Endothelial cell of umbilical vein (primary cell): ENCODE results near the gene PCBD2. TPM values are rescaled to one million over a fixed set of nuclear protein-coding genes. Genes with fewer than 3 reads are reported as not detected.
"Not testable (repeated sequence)": the region's sequence is repeated elsewhere in the genome, so short reads cannot be mapped to it uniquely, and the experiment has no call there.

Source experiments
- Bru-seq: library from RNA; stranded (reverse); fragments of 400-500 nt; gene quantifications from one replicate; lab custom pipeline; 2021; lab: Mats Ljungman, UMichigan
- BruChase-seq, 2 experiments: library from RNA; stranded (reverse); fragments of 400-500 nt; gene quantifications; one replicate each; lab custom pipeline; 2021; lab: Mats Ljungman, UMichigan
- BruUV-seq: library from RNA; stranded (reverse); fragments of 400-500 nt; replicated peaks from 2 replicates; lab custom pipeline; 2021; lab: Mats Ljungman, UMichigan
- CTCF ChIA-PET: fragments of 300-600, 350-600 bp; sonication (Branson Sonifier 250); formaldehyde crosslinking; loops from one replicate; lab custom pipeline; 2021; ENCODE audit warnings: antibody characterized with exemption, inconsistent platforms; lab: Charles Lee
- POLR2A ChIA-PET: fragments of 300-600, 350-600 bp; sonication (Branson Sonifier 250); formaldehyde crosslinking; loops from one replicate; lab custom pipeline; 2021; ENCODE audit warnings: antibody characterized with exemption, inconsistent platforms; lab: Charles Lee
- DNase-seq: peaks from one replicate; pipeline ENCODE4 v3.0.0-alpha.2; 2011; ENCODE audit warnings: low read depth, low spot score
- FAIRE-seq: peaks from 2 replicates; lab custom pipeline; 2011; peaks lifted over from hg19 to GRCh38; lab: Jason Lieb, UNC
- H2AFZ ChIP-seq: 2 replicates; pipeline ENCODE4 v1.6.0; 2012; ENCODE audit warnings: low read depth, low read length, control low read depth, inconsistent platforms
- H3K27ac ChIP-seq: 2 replicates; pipeline ENCODE4 v1.5.1; 2011; ENCODE audit warnings: low read depth, mild to moderate bottlenecking, control low read depth, low read length, moderate library complexity; ENCODE audit not compliant: insufficient read depth
- H3K27me3 ChIP-seq, 2 experiments: 2 replicates each; pipeline versions ENCODE4 v1.6.0 to v1.6.1; 2011; ENCODE audit warnings: low read length in 2 of 2, mixed read lengths in 1 of 2; ENCODE audit not compliant: control insufficient read depth in 2 of 2, insufficient read depth in 2 of 2
- H3K36me3 ChIP-seq, 2 experiments: 2 replicates in 1 of 2; 3 replicates in 1 of 2; pipeline ENCODE4 v1.5.1; 2011; ENCODE audit warnings: low read length in 2 of 2, mild to moderate bottlenecking in 1 of 2, moderate library complexity in 1 of 2; ENCODE audit not compliant: control insufficient read depth in 2 of 2, insufficient read depth in 2 of 2; ENCODE audit errors: extremely low read depth in 1 of 2
- H3K4me1 ChIP-seq: 3 replicates; pipeline ENCODE4 v1.5.1; 2011; ENCODE audit warnings: mild to moderate bottlenecking, low read length; ENCODE audit not compliant: control insufficient read depth, insufficient read depth; ENCODE audit errors: extremely low read depth
- H3K4me2 ChIP-seq: 2 replicates; pipeline ENCODE4 v1.6.1; 2011; ENCODE audit warnings: low read length, control low read depth, mixed read lengths; ENCODE audit not compliant: insufficient read depth
- H3K4me3 ChIP-seq, 3 experiments: fragments of 200-600 bp in 1 of 3; sonication (generic), shearing (Covaris generic) in 1 of 3; replicated peaks in 1 of 3; 2 replicates each; pipeline ENCODE4 v1.5.1; 2011 to 2016; ENCODE audit warnings: control low read depth in 3 of 3, low read length in 3 of 3, mild to moderate bottlenecking in 2 of 3, inconsistent platforms in 1 of 3, low read depth in 1 of 3, moderate library complexity in 1 of 3; ENCODE audit not compliant: insufficient read depth in 1 of 3
- H3K79me2 ChIP-seq: 2 replicates; pipeline ENCODE4 v1.6.0; 2012; ENCODE audit warnings: low read length, inconsistent platforms; ENCODE audit not compliant: control insufficient read depth, insufficient read depth
- H3K9ac ChIP-seq: replicated peaks from 2 replicates; pipeline ENCODE3; 2011; ENCODE audit warnings: low read length, control low read depth; ENCODE audit not compliant: insufficient read depth; ENCODE audit errors: extremely low read depth
- H3K9me1 ChIP-seq: replicated peaks from 3 replicates; pipeline ENCODE4 v1.6.0; 2011; ENCODE audit warnings: mild to moderate bottlenecking, low read length; ENCODE audit not compliant: control insufficient read depth, insufficient read depth; ENCODE audit errors: extremely low read depth
- H3K9me3 ChIP-seq: replicated peaks from 2 replicates; pipeline ENCODE4 v1.5.1; 2012; ENCODE audit warnings: low read length, inconsistent platforms; ENCODE audit not compliant: control insufficient read depth, insufficient read depth
- H4K20me1 ChIP-seq: replicated peaks from 2 replicates; pipeline ENCODE3; 2011; ENCODE audit warnings: mild to moderate bottlenecking, low read length; ENCODE audit not compliant: control insufficient read depth, insufficient read depth; ENCODE audit errors: extremely low read depth
- EZH2 ChIP-seq: IDR thresholded peaks from 2 replicates; pipeline ENCODE4 v1.6.1; 2012; ENCODE audit warnings: borderline replicate concordance, low read depth, mild to moderate bottlenecking, moderate library complexity, low read length, inconsistent platforms; ENCODE audit not compliant: severe bottlenecking
- MYC ChIP-seq: IDR thresholded peaks from one replicate; pipeline ENCODE4 v1.6.1; 2011; ENCODE audit warnings: mild to moderate bottlenecking, low read depth, low read length
- POLR2A ChIP-seq: IDR thresholded peaks from 2 replicates; pipeline ENCODE4 v1.6.1; 2012; ENCODE audit warnings: low read depth, mild to moderate bottlenecking, control low read depth, low read length
- POLR2AphosphoS5 ChIP-seq: IDR thresholded peaks from 2 replicates; pipeline ENCODE4 v1.6.1; 2012; ENCODE audit warnings: low read depth, mild to moderate bottlenecking, control low read depth, low read length, moderate library complexity; ENCODE audit not compliant: insufficient read depth
- dilution Hi-C: fragments of 300-500 bp; cut with MboI; formaldehyde crosslinking; loops from one replicate; pipeline ENCODE4 v1.15.0; 2019; ENCODE audit warnings: low sequenced_read_pairs; ENCODE audit not compliant: extremely low pct_ligation_motif_present
- intact Hi-C: fragments of 100-400 bp; cut with micrococcal nuclease; formaldehyde crosslinking; loops from one replicate; pipeline ENCODE4 v1.10.0; 2022
- long read RNA-seq: library from polyadenylated mRNA; stranded (forward); transcript quantifications from one replicate; pipeline ENCODE4 v2.0.0, GENCODE V29; 2021
- polyA minus RNA-seq, 3 experiments: library from RNA; depleted of rRNA, polyadenylated mRNA; stranded (reverse); fragments of >200 nt; gene quantifications; 1 replicate in 1 of 3; 2 replicates in 2 of 3; pipeline ENCODE4 v1.2.3, GENCODE V29; 2011
- polyA plus RNA-seq, 4 experiments: library from polyadenylated mRNA; depleted of rRNA in 3 of 4; stranded (reverse) in 3 of 4; unstranded in 1 of 4; fragments of >200 nt; gene quantifications; 2 replicates each; pipeline versions ENCODE4 v1.2.1 to v1.2.3, GENCODE V29; 2011 to 2012; ENCODE audit warnings: missing spikeins in 1 of 4
- total RNA-seq: library from RNA; stranded (reverse); gene quantifications from 2 replicates; pipeline ENCODE4 v1.2.3, GENCODE V29; 2021
- TF ChIP-seq, protein P1 (sequence below), 2 donors: IDR thresholded peaks; 1 replicate in 1 of 2; 2 replicates in 1 of 2; pipeline ENCODE4 v1.5.1; 2011; ENCODE audit warnings: low read length in 2 of 2, mild to moderate bottlenecking in 2 of 2, moderate library complexity in 2 of 2, control low read depth in 1 of 2, inconsistent platforms in 1 of 2, low read depth in 1 of 2; ENCODE audit not compliant: insufficient read depth in 1 of 2; ENCODE audit errors: extremely low read depth in 1 of 2
- TF ChIP-seq, protein P2 (sequence below): IDR thresholded peaks from 2 replicates; pipeline ENCODE4 v1.6.1; 2011; ENCODE audit not compliant: insufficient read depth, insufficient read length

The PCBD2 gene
- total RNA-seq (10.0 and 10.7 TPM in 2 replicates), polyA plus RNA-seq (4.0 and 4.2 TPM in 2 replicates), polyA minus RNA-seq (3.9 TPM in 2 replicates), Bru-seq, nascent RNA (percentile 73 among the genes with signal in this experiment), BruChase-seq, experiment 1, labeled RNA remaining after a 6-hour chase (percentile 71 among the genes with signal in this experiment), BruChase-seq, experiment 2, labeled RNA remaining after a 2-hour chase (percentile 70 among the genes with signal in this experiment)
- 5.2 and 5.5 TPM in 2 replicates for polyA plus RNA-seq (2011; cell fraction: cytosol; rRNA removed)
- polyA plus RNA-seq (2011; cell fraction: nucleus; rRNA removed): 5.9 and 8.6 TPM in 2 replicates
- polyA plus RNA-seq (2012): 4.7 and 6.3 TPM in 2 replicates
- 6.8 TPM for polyA minus RNA-seq (2011; cell fraction: cytosol; rRNA and poly(A)+ RNA removed)
- 5.0 and 9.0 TPM in 2 replicates for polyA minus RNA-seq (2011; cell fraction: nucleus; rRNA and poly(A)+ RNA removed)
- long read RNA-seq, transcript PCBD2-201 (4 exons, 1,223 nt): major isoform, 16 of 22 reads
- long read RNA-seq, partial matches to known transcripts: 1 of 22 reads
- long read RNA-seq, other reads (novel, unspliced or antisense): 5 of 22 reads

DNA sequence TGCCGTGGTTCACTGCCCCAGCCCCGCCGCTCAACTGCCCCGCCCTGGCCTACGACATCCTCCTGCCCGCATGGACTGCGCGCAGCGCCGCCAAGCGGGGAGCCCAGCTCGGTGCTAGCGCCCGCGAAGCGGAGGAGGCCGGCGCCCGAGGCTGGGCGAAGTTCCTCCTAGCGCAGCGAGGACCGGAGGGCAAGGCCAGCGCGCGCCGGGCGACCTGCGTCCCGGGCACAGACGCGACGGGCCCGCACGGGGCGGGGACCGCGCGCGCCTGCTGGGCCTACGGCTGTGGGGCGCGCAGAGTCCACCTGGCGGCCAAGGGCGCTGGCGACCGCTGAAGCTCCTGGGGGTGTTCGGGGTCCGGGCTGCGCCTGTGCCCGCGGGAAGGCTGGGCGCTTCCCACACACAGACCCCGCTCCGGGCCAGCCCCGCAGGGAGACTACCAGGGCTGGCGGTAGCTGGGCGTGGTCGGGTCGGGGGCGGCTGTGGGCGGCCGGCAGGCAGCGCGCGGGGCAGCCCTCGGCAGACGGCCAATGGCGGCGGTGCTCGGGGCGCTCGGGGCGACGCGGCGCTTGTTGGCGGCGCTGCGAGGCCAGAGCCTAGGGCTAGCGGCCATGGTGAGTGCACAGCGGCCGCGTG, at the start of gene PCBD2:
PCBD2 (plus strand) TSS at position 522 of the 636 bp plus-strand sequence; CDS start at position 531, 9 bp downstream.
- FAIRE-seq (peak; percentile 68), DNase-seq (peak; percentile 90)
- Histone ChIP-seq H3K36me3 (peaks cover 0 to 2% of the 10 kb centered on the region in 2 experiments), H3K4me2 (peak within 1 kb of the TSS; percentile 61), H3K9me3 (no peaks in the 10 kb centered on the region), H3K4me1 (no peaks in the 10 kb centered on the region), H2AFZ (peak within 1 kb of the TSS; percentile 66), H3K27ac (peak within 1 kb of the TSS; percentile 85), H3K4me3 (peak within 1 kb of the TSS; percentile 66 to 71 (median 69)), H3K27me3 (no peaks in the 10 kb centered on the region), H3K9ac (peak within 1 kb of the TSS; percentile 87), H3K79me2 (peaks cover 2% of the 10 kb centered on the region), H3K9me1 (no peaks in the 10 kb centered on the region), H4K20me1 (no peaks in the 10 kb centered on the region)
- dilution Hi-C loops (no loop called here), intact Hi-C loops (loop anchor here (1.0 kb wide), 6 partner anchors 30 to 287 kb away; partner anchors contain the start of genes C5orf24, CAMLG, DDX46 and TXNDC15)
- CTCF ChIA-PET: interaction anchor here (0.7 to 3.1 kb wide), 32 partner anchors 9 to 601 kb away, joined by 3 to 25 read pairs (median 4); partner anchors contain the start of genes C5orf24, CAMLG, DDX46 and TXNDC15
- BruUV-seq: no TSS peak
- TF ChIP-seq POLR2AphosphoS5: peak; percentile 89
- TF ChIP-seq, protein P1, sequence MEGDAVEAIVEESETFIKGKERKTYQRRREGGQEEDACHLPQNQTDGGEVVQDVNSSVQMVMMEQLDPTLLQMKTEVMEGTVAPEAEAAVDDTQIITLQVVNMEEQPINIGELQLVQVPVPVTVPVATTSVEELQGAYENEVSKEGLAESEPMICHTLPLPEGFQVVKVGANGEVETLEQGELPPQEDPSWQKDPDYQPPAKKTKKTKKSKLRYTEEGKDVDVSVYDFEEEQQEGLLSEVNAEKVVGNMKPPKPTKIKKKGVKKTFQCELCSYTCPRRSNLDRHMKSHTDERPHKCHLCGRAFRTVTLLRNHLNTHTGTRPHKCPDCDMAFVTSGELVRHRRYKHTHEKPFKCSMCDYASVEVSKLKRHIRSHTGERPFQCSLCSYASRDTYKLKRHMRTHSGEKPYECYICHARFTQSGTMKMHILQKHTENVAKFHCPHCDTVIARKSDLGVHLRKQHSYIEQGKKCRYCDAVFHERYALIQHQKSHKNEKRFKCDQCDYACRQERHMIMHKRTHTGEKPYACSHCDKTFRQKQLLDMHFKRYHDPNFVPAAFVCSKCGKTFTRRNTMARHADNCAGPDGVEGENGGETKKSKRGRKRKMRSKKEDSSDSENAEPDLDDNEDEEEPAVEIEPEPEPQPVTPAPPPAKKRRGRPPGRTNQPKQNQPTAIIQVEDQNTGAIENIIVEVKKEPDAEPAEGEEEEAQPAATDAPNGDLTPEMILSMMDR (IDR thresholded peaks at IDR 0.05; ENCODE audit: extremely low read depth in 1 of 2, insufficient read depth in 1 of 2, low read depth in 1 of 2, low read length in 2 of 2): peak; percentile 95 to 96
- TF ChIP-seq EZH2: no peak
- TF ChIP-seq POLR2A: peak; percentile 79
- TF ChIP-seq MYC: peak; percentile 45
- TF ChIP-seq, protein P2, sequence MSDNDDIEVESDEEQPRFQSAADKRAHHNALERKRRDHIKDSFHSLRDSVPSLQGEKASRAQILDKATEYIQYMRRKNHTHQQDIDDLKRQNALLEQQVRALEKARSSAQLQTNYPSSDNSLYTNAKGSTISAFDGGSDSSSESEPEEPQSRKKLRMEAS: peak; percentile 65
- POLR2A ChIA-PET: interaction anchor here (0.6 to 1.9 kb wide), 3 partner anchors 59 to 556 kb away, joined by 3 to 6 read pairs (median 4); partner anchors contain the start of genes C5orf24 and CAMLG

- FAIRE-seq, BruUV-seq, H3K4me1 ChIP-seq, dilution Hi-C loops, POLR2A ChIA-PET, H4K20me1 ChIP-seq, intact Hi-C loops, H3K9me3 ChIP-seq, H3K4me3 ChIP-seq, DNase-seq, H3K4me2 ChIP-seq, CTCF ChIA-PET, H3K27ac ChIP-seq, H3K27me3 ChIP-seq, H3K9ac ChIP-seq, H2AFZ ChIP-seq, H3K9me1 ChIP-seq: not testable (repeated sequence)
- Histone ChIP-seq H3K36me3 (peaks cover 14 to 23% of the 10 kb centered on the region in 2 experiments), H3K79me2 (peaks cover 44% of the 10 kb centered on the region)
Measured at GRCh38 chr5:134856465-134856864, 48.5 kb upstream of the PCBD2 start.
